NCI-H524 treated with DMSO at 0.1 percent for 48 hours (cell line): ENCODE results near the gene RPH3AL.
"Not testable (repeated sequence)": the region's sequence is repeated elsewhere in the genome, so short reads cannot be mapped to it uniquely, and the experiment has no call there.

ENCODE experiments used
- DNase-seq: peaks from one replicate; lab custom pipeline; 2025; lab: John Stamatoyannopoulos, UW

Gene RPH3AL

DNA sequence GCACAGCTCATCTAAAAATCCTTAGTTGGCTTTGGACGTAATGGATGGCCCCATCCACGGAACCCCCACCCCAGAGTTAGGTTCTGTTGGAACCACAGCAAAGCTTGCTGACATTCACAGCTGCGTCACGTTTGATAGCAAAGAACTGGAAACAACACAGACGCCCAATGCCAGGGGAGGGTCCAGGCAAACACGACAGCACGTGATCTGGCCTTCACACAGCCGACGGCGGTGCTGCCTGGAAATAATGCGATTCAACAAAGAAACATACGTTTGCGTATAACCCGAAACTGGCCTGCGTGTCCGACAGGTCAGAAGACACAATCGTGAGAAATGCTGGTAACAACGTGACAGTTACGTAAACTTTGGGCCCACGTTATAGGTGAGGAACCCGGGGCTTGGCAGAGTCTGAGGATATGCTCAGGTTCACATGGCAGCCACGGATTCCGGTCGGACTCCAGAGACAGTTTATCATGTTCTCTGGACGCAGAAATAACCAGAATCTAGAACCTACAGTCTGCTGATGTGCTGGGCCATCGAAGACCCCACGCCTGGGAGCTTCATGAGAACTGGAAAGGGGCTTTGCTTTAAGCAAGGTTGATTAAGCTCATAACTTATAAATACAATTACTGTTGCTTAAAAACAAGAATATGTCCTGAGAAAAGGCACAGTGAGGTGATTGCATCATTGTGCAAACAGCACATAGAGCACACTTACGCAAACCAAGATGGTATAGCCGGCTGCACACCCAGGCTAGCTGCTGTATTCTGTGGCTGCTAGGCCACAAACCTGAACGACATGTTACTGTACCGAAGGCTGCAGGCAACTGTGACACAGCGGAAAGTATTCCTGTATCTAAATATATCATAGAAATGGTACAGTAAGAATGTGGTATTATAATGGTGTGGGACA lies 70.4 kb downstream of the RPH3AL start:
- DNase-seq: no peak

DNA sequence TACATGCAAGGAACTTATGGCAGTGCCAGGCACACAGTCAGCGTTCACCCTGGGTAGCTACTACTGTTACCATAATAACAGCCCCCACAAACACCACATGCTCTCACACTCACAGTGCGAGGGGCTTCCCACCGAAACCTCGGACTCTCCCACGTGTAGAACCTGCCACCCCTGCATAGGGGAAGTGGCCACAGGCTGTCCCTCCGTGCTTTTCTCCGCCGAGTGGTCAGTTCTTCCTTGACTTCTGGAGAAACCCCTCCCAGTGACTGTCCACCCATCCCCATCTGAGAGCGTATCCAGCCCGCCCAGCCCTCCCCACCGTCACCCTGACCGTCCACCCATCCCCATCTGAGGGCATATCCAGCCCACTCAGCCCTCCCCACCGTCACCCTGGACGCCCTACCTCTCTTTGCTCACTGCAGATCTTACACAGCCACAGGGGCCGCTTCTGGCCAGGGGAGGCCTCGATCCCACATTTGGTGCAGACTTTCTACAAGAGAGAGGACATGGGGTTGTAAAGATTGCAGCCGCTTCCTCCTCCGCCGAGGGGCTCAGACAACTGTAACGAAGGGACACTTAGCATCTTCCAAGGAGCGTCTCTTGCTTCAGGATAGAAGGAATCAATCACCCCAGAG lies 71.1 kb downstream of the RPH3AL start:
- DNase-seq: no peak

DNA sequence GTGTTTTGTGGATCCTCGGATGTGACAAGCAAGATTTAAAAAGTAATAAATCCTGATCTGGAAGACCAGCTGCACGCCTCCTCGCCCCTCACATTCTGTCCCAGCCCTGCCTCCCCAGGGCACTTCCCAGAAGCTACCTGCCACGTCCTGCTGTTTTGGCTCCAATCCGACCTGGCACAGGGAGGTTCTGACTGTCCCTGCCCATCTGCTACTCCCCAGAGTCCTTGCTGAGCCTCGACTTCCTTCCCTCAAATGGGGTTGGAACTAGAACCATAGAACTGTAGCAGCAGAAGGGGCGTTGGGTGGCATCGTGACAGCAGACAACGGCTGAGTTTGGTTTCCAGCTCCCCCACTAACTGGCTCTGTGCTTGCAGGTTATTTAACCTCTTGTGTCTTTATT lies 71.7 kb downstream of the RPH3AL start:
- DNase-seq: no peak

- no peak for DNase-seq
These were observed 72.4 kb downstream of the RPH3AL start for GRCh38 chr17:280216-280615.

GRCh38 chr17:279776-280175 lies 72.8 kb downstream of the RPH3AL start:
- DNase-seq: no peak

DNA sequence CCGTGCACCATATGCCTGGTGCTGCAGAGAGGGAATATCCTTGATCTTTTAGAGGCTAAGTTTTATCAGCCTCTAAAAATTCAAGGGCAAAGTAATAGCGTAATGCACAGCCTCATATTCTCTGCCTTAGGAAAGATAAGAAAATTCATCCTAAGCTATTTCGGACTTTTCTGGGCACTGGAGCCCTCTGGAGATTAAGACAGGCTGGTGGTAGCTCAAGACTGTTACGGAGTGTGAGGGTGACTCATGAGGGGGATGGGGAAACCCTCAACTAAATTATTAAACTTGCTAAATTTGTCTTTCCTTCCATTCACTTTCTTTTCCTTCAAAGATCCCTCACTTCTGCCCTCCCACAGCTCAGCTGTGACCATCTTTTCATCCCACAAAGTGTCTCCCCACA lies 73.3 kb downstream of the RPH3AL start:
- no peak for DNase-seq

DNA sequence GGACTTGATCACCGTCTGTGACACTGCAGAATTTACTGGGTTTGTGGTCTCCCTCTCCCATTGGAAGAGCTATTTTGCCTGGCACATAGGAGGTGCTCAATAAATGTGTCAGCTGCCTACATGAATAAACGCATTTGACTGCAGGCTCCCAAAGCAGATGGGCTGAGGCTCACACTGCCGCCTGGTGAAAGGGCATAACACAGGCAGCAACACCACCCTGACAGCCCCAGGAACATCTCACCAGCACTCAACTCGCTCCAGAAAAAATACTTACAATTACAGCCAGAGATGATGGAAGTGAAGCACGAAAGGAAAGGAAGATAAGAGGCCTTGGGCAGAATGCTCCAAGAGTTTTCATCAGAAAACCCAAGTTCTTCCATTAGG lies 73.9 kb downstream of the RPH3AL start:
- DNase-seq: no peak

GRCh38 chr17:278055-278675 lies 74.4 kb downstream of the RPH3AL start:
- DNase-seq: no peak

DNA sequence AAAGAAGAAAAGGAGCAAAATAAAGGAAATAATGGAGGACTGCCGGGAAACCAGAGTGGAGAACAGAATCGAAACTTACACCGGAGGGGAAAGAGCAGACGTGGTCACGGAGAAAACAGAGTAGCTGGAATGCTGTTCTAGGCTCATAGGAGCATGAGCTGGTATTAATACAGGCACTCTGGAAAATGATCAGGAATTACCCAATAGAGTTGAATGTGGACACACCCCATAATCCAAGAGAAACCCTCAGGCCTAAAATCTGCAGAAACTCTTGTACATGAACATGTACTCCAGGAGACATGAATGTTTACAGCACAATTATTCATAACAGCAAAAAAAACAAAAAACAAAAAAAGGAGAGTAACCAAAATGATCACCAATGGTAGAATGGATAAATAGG lies 77.7 kb downstream of the RPH3AL start:
- no peak for DNase-seq

GRCh38 chr17:273981-274832 lies 78.4 kb downstream of the RPH3AL start:
- no peak for DNase-seq

DNA sequence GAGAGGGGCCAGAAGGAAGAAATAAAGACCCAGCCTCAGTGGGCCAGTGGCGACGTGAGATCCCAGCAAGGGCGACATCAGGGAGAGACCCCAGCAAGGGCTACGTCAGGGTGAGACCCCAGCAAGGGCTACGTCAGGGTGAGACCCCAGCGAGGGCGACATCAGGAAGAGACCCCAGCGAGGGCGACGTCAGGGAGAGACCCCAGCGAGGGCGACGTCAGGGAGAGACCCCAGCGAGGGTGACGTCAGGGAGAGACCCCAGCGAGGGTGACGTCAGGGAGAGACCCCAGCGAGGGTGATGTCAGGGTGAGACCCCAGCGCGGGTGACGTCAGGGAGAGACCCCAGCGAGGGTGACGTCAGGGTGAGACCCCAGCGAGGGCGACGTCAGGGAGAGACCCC lies 79.8 kb downstream of the RPH3AL start:
- not testable (repeated sequence) for DNase-seq

- DNase-seq: not testable (repeated sequence)
These were observed 80.5 kb downstream of the RPH3AL start for GRCh38 chr17:271928-272623.

DNA sequence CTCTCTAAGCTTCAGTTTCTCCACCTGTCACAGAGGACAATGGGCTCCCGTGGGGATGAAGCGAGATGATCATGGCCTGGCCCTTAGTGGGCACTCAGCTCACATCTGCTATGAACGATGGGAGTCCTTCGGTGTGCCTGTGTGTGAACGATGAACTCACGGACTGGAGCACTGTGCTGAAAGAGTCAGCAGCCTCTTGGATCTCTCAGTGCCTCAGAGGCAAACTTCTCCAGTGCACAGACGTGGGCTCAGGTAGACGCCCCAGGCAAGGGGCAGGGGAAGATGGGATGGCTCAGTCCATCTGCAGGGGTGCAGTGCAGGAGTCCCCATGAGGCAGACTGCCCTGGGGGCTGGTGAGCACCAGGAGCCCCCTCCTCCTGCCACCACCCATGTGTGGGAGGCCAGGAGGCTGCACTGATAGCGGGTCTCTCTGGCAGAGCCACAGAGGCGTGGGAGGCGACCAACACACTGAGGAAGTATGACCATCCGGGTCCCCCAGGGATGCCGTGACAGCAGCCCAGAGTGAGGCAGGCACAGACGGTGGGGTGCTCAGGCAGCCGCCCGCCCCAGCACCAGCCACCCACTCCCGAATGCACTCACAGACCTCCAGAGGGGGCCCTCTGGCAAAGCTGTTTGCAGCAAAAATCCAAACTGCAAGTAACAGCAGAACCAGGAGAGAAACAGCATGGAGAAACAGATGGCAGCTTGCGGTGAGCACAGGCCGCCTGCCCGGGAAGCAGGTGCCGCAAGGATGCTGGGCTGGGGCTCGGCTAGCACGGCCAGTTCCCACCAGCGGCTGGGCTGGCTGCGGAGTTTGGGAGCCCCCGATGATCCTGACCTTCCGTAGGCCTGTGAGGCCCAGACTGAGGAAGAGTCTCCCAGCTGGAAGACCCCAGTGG lies 82.7 kb downstream of the RPH3AL start:
- DNase-seq: peak; percentile 52

DNA sequence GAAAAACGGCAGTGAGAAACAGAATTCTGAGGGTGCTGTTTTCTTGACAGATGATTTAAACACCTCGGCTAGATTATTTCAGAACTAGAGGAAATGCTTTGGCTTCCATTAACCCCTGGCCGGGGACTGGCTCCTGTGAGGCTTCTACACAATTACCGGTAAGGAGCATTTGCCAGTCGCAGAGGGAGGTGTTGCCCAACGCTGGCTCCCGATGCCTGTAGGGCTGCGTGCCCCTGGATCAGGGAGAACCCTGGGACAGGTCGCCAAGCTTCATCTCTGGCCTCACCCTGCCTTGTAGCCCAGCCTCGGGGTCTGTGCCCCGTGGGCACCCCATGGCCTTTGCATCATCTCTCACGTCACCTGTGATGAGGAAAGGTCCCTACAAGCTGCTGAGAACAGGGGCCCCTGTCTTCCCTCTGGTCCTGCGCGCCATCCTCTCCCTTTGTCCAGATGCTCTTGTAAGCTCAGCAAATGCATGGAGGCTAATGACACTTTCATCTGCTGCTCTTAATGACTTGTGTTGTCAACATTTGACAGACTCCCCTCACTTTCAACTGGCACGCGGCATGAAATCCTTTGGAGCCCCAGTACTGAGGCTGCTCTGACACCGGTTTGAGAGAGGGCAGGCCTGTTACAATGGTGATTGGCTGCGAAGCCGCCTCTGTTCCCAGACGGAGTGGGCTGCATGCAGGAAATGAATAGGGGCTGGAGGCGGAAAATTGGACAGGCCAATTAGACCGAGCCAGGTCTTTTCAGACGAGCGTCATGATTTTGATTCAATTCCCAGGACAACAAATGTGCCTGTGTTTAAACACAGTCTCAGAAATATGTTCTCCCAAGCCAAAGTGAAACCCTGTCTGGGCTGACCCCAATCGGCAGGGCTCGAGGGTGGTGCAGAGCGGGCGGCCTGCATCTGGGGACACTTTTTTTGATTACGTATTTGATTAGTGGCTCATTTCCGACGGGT lies 85.6 kb downstream of the RPH3AL start:
- no peak for DNase-seq

DNA sequence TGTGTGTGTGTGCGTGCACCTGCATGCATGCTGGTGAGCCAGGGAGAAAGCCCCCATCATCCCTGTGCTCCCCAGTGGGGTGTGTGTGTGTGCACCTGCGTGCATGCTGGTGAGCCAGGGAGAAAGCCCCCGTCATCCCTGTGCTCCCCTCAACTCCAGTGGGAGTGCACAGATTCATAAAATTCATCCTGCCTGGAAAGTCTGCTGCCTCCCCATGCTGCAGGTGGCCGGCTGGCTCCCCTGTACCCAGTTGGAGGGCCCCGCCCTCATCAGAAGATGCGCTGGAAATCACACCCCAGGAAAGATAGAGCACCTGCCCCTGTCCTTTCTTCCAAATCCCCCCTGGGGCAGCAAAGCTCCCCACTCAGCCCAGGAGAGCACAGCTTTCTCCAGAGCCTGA lies 86.4 kb downstream of the RPH3AL start:
- no peak for DNase-seq

DNA sequence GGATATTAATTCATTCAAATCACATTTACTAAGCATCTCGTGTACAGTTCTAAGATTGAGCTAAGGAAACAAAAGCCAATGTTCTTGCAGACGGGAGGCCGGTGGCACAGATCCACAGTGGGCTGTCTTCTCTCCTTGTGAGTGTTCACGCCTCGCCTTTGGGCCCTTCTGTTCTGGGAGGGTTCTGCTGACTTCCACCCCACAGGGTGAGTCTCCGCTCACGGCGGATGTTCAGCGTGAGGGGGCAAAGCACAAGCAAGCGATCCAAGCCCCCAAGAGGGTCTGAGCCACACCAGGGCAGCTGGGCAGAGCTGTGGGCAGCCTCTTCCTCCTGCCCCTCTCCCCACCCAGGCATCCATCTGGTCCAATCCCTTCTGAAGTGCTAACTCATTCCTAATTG lies 86.9 kb downstream of the RPH3AL start:
- DNase-seq: no peak

DNA sequence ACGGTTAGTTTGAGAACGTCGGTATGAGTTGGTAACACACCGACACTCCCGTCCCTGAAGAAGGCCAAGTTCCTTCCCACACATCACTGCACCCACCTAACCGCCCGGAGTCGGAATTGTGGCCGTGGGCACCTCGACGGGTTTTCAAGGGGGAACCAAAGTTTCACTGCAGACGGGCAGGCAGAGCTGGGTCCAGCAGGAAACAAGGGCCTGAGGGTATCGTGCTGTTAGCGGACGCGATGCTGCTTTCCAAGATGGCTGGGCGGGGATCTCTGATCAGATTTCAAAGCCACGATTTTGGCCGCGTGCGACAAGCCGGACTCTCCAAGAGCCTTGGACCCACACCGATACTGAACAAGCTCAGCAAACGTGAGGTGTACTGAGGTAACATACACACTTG lies 88.8 kb downstream of the RPH3AL start:
- DNase-seq: no peak

DNA sequence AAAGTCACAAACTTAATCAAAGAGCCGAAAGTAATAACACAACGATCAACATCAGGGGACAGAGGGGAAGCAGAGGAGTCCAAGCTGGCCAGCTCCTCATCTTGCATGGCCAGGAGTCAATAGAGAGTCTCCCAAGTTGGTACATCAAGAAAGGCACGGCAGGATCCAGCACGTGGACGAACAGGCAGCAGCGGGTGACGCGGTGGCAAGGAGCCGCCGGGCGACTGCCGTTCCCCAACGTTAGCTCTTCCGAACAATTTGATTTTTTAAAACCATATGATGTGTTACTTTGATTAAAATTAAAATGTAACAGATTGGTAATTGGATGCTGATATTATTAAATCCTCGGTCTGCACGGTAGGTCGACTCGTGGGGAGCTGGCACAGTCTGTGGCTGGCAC lies 89.3 kb downstream of the RPH3AL start:
- DNase-seq: no peak

DNA sequence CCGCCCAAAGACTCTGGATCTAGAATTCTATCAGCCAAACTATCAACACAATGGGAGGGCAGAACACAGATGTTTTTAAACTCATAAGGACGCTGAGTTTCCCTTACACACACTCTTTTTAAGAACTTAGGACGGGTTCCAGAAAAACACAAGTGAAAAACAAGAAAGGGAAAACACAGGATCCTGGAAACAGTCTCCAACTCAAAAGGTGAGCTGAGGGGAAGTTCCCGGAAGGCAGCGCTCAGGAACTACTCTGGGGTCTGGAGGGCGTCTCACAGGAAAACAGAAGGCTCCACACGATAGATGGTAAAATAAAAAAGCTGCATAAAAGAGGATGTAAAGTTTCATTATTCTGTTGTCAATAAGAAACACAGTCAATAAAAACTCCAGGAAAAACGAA lies 91.0 kb downstream of the RPH3AL start:
- no peak for DNase-seq
